K562 (cell line): ENCODE results near the gene HOXB4. TPM values are rescaled to one million over a fixed set of nuclear protein-coding genes. Genes with fewer than 3 reads are reported as not detected.

Experiments
- ARID3A ChIP-seq: IDR thresholded peaks from 2 replicates; pipeline ENCODE4 v1.6.1; 2012; ENCODE audit warnings: low read depth, low read length, improper control_type of control experiment, borderline replicate concordance
- E2F3 ChIP-seq: fragments of 250-450 bp; sonication (Bioruptor Pico); IDR thresholded peaks from 2 replicates; pipeline ENCODE4 v1.4.0; 2020; ENCODE audit warnings: mild to moderate bottlenecking
- FOS ChIP-seq: IDR thresholded peaks from 3 replicates; pipeline ENCODE4 v1.6.1; 2011; ENCODE audit not compliant: insufficient read length; ENCODE audit errors: extremely low read depth
- TCF7 ChIP-seq: sonication (generic); IDR thresholded peaks from 2 replicates; pipeline ENCODE4 v1.6.1; 2016; ENCODE audit warnings: antibody characterized with exemption, borderline replicate concordance
- ZNF24 ChIP-seq: fragments of 450-650 bp; IDR thresholded peaks from 2 replicates; pipeline ENCODE4 v1.6.1; 2016
- ZNF512 ChIP-seq: IDR thresholded peaks from 2 replicates; pipeline ENCODE4 v1.6.1; 2016; ENCODE audit warnings: missing genetic modification characterization, missing compliant biosample characterization
- polyA plus RNA-seq, 8 experiments: library from polyadenylated mRNA; depleted of rRNA in 4 of 8; stranded (reverse) in 5 of 8; unstranded in 3 of 8; fragments of >200 nt; fragmentation: Nextera tagmentation in 2 of 8; fragmentation: Illumina TruSeq in 1 of 8; extraction: Ambion mirVana in 2 of 8; extraction: Trizol in 1 of 8; gene quantifications; 2 replicates each; pipeline versions ENCODE4 v1.2.1 to v1.2.3, GENCODE V29; 2011 to 2014; ENCODE audit warnings: inconsistent platforms in 1 of 8, missing spikeins in 1 of 8
- total RNA-seq, 7 experiments: library from RNA; depleted of rRNA in 6 of 7; stranded (reverse); fragments of >200 nt in 6 of 7; fragmentation: Illumina TruSeq in 2 of 7; extraction: Trizol in 2 of 7; gene quantifications; 2 replicates each; pipeline versions ENCODE4 v1.2.1 to v1.2.3, GENCODE V29; 2011 to 2021; ENCODE audit warnings: low replicate concordance in 1 of 7
- TF ChIP-seq, protein P1 (sequence below): fragments of 450-650 bp; IDR thresholded peaks from 2 replicates; pipeline ENCODE4 v1.6.1; 2016; ENCODE audit warnings: low read depth
- TF ChIP-seq, protein P2 (sequence below): sonication (generic); formaldehyde crosslinking; IDR thresholded peaks from 2 replicates; pipeline ENCODE4 v1.9.0; 2022; ENCODE audit warnings: mild to moderate bottlenecking, missing genetic modification reagents
- TF ChIP-seq, protein P3 (sequence below): fragments of 450-650 bp; formaldehyde crosslinking; IDR thresholded peaks from 2 replicates; pipeline ENCODE4 v1.4.0; 2022; ENCODE audit warnings: missing genetic modification characterization

HOXB4 gene
- total and polyA plus RNA-seq, 9 of the 15 experiments (the other 6 are each of a cell fraction or from before 2014, with no cell fraction given), result 1.6 to 34.9 (median 14.9) TPM

GRCh38 chr17:48625495-48626244, 47.5 kb upstream of the HOXB4 start (continued):
- TF ChIP-seq ZNF24 (0 out of 2 replicates have a peak, but pooled peaks have one; percentile 8), ARID3A (no peak), ZNF512 (peak; percentile 50; the same call in 1 of the 2 replicates), TCF7 (0 out of 2 replicates have a peak, but pooled peaks have one; percentile 35), E2F3 (no peak), FOS (no peak)
- TF ChIP-seq, protein P1, sequence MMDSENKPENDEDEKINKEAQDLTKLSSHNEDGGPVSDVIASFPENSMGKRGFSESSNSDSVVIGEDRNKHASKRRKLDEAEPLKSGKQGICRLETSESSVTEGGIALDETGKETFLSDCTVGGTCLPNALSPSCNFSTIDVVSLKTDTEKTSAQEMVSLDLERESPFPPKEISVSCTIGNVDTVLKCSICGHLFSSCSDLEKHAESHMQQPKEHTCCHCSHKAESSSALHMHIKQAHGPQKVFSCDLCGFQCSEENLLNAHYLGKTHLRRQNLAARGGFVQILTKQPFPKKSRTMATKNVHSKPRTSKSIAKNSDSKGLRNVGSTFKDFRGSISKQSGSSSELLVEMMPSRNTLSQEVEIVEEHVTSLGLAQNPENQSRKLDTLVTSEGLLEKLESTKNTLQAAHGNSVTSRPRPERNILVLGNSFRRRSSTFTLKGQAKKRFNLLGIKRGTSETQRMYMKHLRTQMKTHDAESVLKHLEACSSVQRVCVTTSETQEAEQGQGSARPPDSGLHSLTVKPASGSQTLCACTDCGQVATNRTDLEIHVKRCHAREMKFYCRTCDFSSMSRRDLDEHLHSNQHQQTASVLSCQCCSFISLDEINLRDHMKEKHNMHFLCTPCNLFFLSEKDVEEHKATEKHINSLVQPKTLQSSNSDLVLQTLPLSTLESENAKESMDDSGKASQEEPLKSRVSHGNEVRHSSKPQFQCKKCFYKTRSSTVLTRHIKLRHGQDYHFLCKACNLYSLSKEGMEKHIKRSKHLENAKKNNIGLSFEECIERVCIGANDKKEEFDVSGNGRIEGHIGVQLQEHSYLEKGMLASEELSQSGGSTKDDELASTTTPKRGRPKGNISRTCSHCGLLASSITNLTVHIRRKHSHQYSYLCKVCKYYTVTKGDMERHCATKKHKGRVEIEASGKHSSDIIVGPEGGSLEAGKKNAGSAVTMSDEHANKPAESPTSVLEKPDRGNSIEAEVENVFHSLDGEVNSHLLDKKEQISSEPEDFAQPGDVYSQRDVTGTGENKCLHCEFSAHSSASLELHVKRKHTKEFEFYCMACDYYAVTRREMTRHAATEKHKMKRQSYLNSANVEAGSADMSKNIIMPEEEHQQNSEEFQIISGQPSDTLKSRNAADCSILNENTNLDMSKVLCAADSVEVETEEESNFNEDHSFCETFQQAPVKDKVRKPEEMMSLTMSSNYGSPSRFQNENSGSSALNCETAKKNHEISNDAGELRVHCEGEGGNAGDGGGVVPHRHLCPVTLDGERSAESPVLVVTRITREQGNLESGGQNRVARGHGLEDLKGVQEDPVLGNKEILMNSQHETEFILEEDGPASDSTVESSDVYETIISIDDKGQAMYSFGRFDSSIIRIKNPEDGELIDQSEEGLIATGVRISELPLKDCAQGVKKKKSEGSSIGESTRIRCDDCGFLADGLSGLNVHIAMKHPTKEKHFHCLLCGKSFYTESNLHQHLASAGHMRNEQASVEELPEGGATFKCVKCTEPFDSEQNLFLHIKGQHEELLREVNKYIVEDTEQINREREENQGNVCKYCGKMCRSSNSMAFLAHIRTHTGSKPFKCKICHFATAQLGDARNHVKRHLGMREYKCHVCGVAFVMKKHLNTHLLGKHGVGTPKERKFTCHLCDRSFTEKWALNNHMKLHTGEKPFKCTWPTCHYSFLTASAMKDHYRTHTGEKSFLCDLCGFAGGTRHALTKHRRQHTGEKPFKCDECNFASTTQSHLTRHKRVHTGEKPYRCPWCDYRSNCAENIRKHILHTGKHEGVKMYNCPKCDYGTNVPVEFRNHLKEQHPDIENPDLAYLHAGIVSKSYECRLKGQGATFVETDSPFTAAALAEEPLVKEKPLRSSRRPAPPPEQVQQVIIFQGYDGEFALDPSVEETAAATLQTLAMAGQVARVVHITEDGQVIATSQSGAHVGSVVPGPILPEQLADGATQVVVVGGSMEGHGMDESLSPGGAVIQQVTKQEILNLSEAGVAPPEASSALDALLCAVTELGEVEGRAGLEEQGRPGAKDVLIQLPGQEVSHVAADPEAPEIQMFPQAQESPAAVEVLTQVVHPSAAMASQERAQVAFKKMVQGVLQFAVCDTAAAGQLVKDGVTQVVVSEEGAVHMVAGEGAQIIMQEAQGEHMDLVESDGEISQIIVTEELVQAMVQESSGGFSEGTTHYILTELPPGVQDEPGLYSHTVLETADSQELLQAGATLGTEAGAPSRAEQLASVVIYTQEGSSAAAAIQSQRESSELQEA, result no peak
- TF ChIP-seq, protein P2, sequence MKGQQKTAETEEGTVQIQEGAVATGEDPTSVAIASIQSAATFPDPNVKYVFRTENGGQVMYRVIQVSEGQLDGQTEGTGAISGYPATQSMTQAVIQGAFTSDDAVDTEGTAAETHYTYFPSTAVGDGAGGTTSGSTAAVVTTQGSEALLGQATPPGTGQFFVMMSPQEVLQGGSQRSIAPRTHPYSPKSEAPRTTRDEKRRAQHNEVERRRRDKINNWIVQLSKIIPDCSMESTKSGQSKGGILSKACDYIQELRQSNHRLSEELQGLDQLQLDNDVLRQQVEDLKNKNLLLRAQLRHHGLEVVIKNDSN (CRISPR knock-in tag), result peak; percentile 5; the same call in 1 of the 2 replicates
- TF ChIP-seq, protein P3, sequence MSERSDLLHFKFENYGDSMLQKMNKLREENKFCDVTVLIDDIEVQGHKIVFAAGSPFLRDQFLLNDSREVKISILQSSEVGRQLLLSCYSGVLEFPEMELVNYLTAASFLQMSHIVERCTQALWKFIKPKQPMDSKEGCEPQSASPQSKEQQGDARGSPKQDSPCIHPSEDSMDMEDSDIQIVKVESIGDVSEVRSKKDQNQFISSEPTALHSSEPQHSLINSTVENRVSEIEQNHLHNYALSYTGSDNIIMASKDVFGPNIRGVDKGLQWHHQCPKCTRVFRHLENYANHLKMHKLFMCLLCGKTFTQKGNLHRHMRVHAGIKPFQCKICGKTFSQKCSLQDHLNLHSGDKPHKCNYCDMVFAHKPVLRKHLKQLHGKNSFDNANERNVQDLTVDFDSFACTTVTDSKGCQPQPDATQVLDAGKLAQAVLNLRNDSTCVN (CRISPR knock-in tag), result peak; percentile 92
